GM23338 (cell line): ENCODE data around the gene SP6. TPM values are rescaled to one million over a fixed set of nuclear protein-coding genes. Genes with fewer than 3 reads are reported as not detected.
A peak's percentile ranks its signal among the peaks of the same experiment; 100 is the strongest.

Experiments used
- ATAC-seq: fragments of 200-7000 bp; cut with Tn5 transposase; 3 replicates; pipeline ENCODE4 v1.9.1; 2020
- DNase-seq: peaks from one replicate; pipeline ENCODE4 v3.0.0-alpha.2; 2015; ENCODE audit warnings: low spot score
- H2AFZ ChIP-seq: fragments of 200-600 bp; sonication (generic); 2 replicates; pipeline ENCODE4 v1.8.0; 2016; ENCODE audit warnings: antibody characterized with exemption, mild to moderate bottlenecking, moderate library complexity
- H3F3A ChIP-seq: fragments of 200-600 bp; sonication (generic); replicated peaks from 2 replicates; pipeline ENCODE4 v1.8.0; 2017; ENCODE audit warnings: antibody characterized with exemption, mixed run types, low read depth
- H3K27ac ChIP-seq: fragments of 200-600 bp; sonication (generic); 2 replicates; pipeline ENCODE4 v1.6.1; 2016; ENCODE audit warnings: low read depth
- H3K27me3 ChIP-seq: fragments of 200-600 bp; sonication (generic); 2 replicates; pipeline ENCODE4 v1.8.0; 2016; ENCODE audit warnings: mild to moderate bottlenecking, mixed run types, moderate library complexity; ENCODE audit not compliant: insufficient read depth
- H3K36me3 ChIP-seq: fragments of 200-600 bp; sonication (generic); 2 replicates; pipeline ENCODE4 v1.8.0; 2016; ENCODE audit warnings: mild to moderate bottlenecking; ENCODE audit not compliant: insufficient read depth
- H3K4me1 ChIP-seq: fragments of 200-600 bp; sonication (generic); 2 replicates; pipeline ENCODE4 v1.8.0; 2016; ENCODE audit warnings: mild to moderate bottlenecking, moderate library complexity; ENCODE audit not compliant: insufficient read depth
- H3K4me2 ChIP-seq: fragments of 200-600 bp; sonication (generic); 2 replicates; pipeline ENCODE4 v1.7.1; 2017; ENCODE audit warnings: mixed run types
- H3K4me3 ChIP-seq: fragments of 200-600 bp; sonication (generic); 2 replicates; pipeline ENCODE4 v1.6.1; 2016; ENCODE audit warnings: mixed run types
- H3K79me2 ChIP-seq: fragments of 200-600 bp; sonication (generic); replicated peaks from 2 replicates; pipeline ENCODE4 v1.8.0; 2017; ENCODE audit warnings: mild to moderate bottlenecking; ENCODE audit not compliant: insufficient read depth
- H3K9me2 ChIP-seq: fragments of 200-600 bp; sonication (generic); 2 replicates; pipeline ENCODE4 v1.8.0; 2017; ENCODE audit not compliant: insufficient read depth
- H4K20me1 ChIP-seq: fragments of 200-600 bp; sonication (generic); replicated peaks from 2 replicates; pipeline ENCODE4 v1.8.0; 2017; ENCODE audit warnings: mild to moderate bottlenecking; ENCODE audit not compliant: insufficient read depth
- H3K27ac Mint-ChIP-seq: 2 replicates; pipeline ENCODE4 v1.8.0; 2020; ENCODE audit warnings: inconsistent platforms, mild to moderate bottlenecking, moderate library complexity, mixed read lengths
- H3K27me3 Mint-ChIP-seq: 3 replicates; pipeline ENCODE4 v1.8.0; 2022; ENCODE audit warnings: low read depth, mild to moderate bottlenecking, moderate library complexity, mixed read lengths, inconsistent platforms; ENCODE audit not compliant: insufficient read depth, poor library complexity
- H3K36me3 Mint-ChIP-seq: 3 replicates; pipeline ENCODE4 v1.8.0; 2021; ENCODE audit warnings: low read depth, mild to moderate bottlenecking, inconsistent platforms, moderate library complexity, mixed read lengths
- H3K4me1 Mint-ChIP-seq: 3 replicates; pipeline ENCODE4 v1.8.0; 2020; ENCODE audit warnings: mild to moderate bottlenecking, inconsistent platforms, mixed read lengths
- H3K4me3 Mint-ChIP-seq: 3 replicates; pipeline ENCODE4 v1.8.0; 2021; ENCODE audit warnings: moderate library complexity, mild to moderate bottlenecking, inconsistent platforms, mixed read lengths
- H3K9me3 Mint-ChIP-seq: 3 replicates; pipeline ENCODE4 v1.8.0; 2020; ENCODE audit warnings: moderate library complexity, mild to moderate bottlenecking, inconsistent platforms, mixed read lengths
- JUNB ChIP-seq: IDR thresholded peaks from one replicate; pipeline ENCODE4 v1.6.1; 2016; ENCODE audit warnings: antibody characterized with exemption; ENCODE audit not compliant: unreplicated experiment
- NANOG ChIP-seq: IDR thresholded peaks from 2 replicates; pipeline ENCODE4 v1.6.1; 2016; ENCODE audit warnings: antibody characterized with exemption, borderline replicate concordance
- REST ChIP-seq: IDR thresholded peaks from one replicate; pipeline ENCODE4 v1.6.1; 2018; ENCODE audit warnings: antibody characterized with exemption; ENCODE audit not compliant: unreplicated experiment
- ZNF114 ChIP-seq: fragments of 250-450 bp; sonication (Bioruptor Pico); IDR thresholded peaks from 2 replicates; pipeline ENCODE4 v1.5.0; 2020; ENCODE audit warnings: mild to moderate bottlenecking, moderate library complexity
- ZNF462 ChIP-seq: fragments of 250-450 bp; sonication (Bioruptor Pico); IDR thresholded peaks from 2 replicates; pipeline ENCODE4 v1.5.0; 2020; ENCODE audit warnings: mild to moderate bottlenecking, moderate library complexity
- polyA plus RNA-seq: library from polyadenylated mRNA; unstranded; fragments of >200 nt; fragmentation: Nextera tagmentation; extraction: Ambion mirVana; gene quantifications from 2 replicates; pipeline ENCODE4 v1.2.1, GENCODE V29; 2016
- total RNA-seq: library from RNA; depleted of rRNA; stranded (reverse); fragments of >200 nt; shearing (Covaris generic); gene quantifications from 2 replicates; pipeline ENCODE4 v1.2.3, GENCODE V29; 2014

SP6 gene
- total and polyA plus RNA-seq, 2 experiments from 2014 or later: 0.13 to 1.0 TPM

- Histone ChIP-seq H3K4me2 (no peak overlapping the region), H3K4me1 (no peaks in the 10 kb centered on the region), H3K4me3 (no peak overlapping the region), H3K36me3 (no peaks in the 10 kb centered on the region), H3K9me2 (no peaks in the 10 kb centered on the region), H4K20me1 (no peaks in the 10 kb centered on the region; the same call in none of the 2 replicates), H2AFZ (no peak overlapping the region), H3F3A (no peaks in the 10 kb centered on the region), H3K27ac (no peak overlapping the region), H3K79me2 (no peaks in the 10 kb centered on the region), H3K27me3 (no peaks in the 10 kb centered on the region)
- DNase-seq (no peak), ATAC-seq (no peak)
- Mint-ChIP-seq H3K36me3 (no peaks in the 10 kb centered on the region), H3K4me1 (no peaks in the 10 kb centered on the region), H3K27ac (no peak overlapping the region), H3K4me3 (no peak overlapping the region), H3K9me3 (no peaks in the 10 kb centered on the region), H3K27me3 (peaks cover 12% of the 10 kb centered on the region)
- TF ChIP-seq NANOG: no peak
- no peak for TF ChIP-seq JUNB
- TF ChIP-seq ZNF462 (CRISPR knock-in tag): no peak
These were observed 50.3 kb downstream of the SP6 start for GRCh38 chr17:47800686-47801085.

- Mint-ChIP-seq H3K27me3 (peaks cover 8% of the 10 kb centered on the region), H3K9me3 (no peaks in the 10 kb centered on the region), H3K36me3 (no peaks in the 10 kb centered on the region), H3K4me1 (no peaks in the 10 kb centered on the region), H3K4me3 (no peak overlapping the region), H3K27ac (no peak overlapping the region)
- no peaks in the 10 kb centered on the region for H3K4me1 ChIP-seq
- TF ChIP-seq ZNF114 (CRISPR knock-in tag) (no peak), REST (peak; percentile 73)
- no peaks in the 10 kb centered on the region; the same call in none of the 2 replicates for H4K20me1 ChIP-seq
- H3K4me3 ChIP-seq: no peak overlapping the region
- H3K79me2 ChIP-seq: no peaks in the 10 kb centered on the region
- H3K36me3 ChIP-seq: no peaks in the 10 kb centered on the region
- peaks cover 19% of the 10 kb centered on the region; the same call in 1 of the 2 replicates for H3K27me3 ChIP-seq
- H3K9me2 ChIP-seq: no peaks in the 10 kb centered on the region
- H3K4me2 ChIP-seq: no peak overlapping the region
- DNase-seq: peak; percentile 42
- no peak overlapping the region for H3K27ac ChIP-seq
- ATAC-seq: no peak
- H2AFZ ChIP-seq: no peak overlapping the region
- no peaks in the 10 kb centered on the region for H3F3A ChIP-seq
These were observed 53.2 kb downstream of the SP6 start for GRCh38 chr17:47797797-47798196.
